ENCODE results near the gene PHYKPL. TPM values are rescaled to one million over a fixed set of nuclear protein-coding genes. Genes with fewer than 3 reads are reported as not detected.

The PHYKPL gene
- total and polyA plus RNA-seq, 2 of the 8 experiments (the other 6 are each of a cell fraction or from before 2014, with no cell fraction given), result 25.1 to 32.1 TPM

- TF ChIP-seq TAF1 (IDR thresholded peaks at IDR 0.05; ENCODE audit: low read depth, low read length), result no peak
Observed at GRCh38 chr5:178237431-178238312, 5.1 kb upstream of the PHYKPL start (continued).
